ENCODE results near the gene UPF3A.

DNA sequence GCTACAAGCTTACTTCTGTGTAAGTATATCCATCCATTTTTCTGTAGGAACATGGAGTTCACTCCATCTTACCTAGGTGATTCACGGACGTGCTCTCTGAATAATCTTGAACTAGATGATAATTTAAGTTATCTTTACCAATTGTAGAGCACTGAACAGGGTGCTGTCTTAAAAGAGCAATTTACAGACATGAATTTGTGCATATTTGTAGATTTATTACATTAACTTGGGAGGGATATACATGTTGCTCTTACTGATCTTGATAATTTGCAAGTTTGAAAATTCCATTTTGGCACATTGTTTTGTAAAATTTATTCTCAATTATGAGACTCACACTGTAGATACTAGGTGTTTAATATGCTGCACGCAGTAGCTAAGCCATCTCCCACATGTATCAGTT, 37.4 kb upstream of the UPF3A start:
- TF ChIP-seq POLR2A (IDR thresholded peaks at IDR 0.05; ENCODE audit: low read length) (no peak), GATA1 (IDR thresholded peaks at IDR 0.05; ENCODE audit: low read depth, low read length) (no peak)
